GM21360 (cell line): Measurements from ENCODE around the gene SLC12A9.

Experiments used
- ATAC-seq: cut with Tn5 transposase; IDR thresholded peaks from one replicate; pipeline ENCODE4 v1.9.1; 2021; ENCODE audit warnings: mild to moderate bottlenecking, moderate library complexity; ENCODE audit not compliant: unreplicated experiment

The SLC12A9 gene

DNA sequence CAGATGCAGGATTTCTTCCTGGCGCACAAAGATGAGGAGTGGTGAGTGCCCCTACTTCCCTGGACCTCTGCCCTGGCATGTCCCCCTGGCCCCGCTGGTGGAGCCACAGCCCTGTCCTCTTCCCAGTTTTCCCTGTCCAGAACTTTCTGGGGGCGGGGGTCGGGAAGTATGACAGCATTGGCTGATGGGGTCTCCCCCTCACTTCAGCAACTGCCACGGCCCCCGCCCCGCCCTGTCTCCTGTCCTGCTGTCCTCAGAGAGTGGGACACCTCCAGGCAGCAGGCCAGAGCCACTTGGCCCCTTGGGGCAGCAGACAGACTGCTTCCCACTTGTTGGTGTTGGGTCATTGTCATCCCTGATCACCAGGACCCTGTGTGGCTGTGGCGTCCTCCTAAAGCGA, 29.7 kb downstream of the SLC12A9 start:
- ATAC-seq, result no peak

DNA sequence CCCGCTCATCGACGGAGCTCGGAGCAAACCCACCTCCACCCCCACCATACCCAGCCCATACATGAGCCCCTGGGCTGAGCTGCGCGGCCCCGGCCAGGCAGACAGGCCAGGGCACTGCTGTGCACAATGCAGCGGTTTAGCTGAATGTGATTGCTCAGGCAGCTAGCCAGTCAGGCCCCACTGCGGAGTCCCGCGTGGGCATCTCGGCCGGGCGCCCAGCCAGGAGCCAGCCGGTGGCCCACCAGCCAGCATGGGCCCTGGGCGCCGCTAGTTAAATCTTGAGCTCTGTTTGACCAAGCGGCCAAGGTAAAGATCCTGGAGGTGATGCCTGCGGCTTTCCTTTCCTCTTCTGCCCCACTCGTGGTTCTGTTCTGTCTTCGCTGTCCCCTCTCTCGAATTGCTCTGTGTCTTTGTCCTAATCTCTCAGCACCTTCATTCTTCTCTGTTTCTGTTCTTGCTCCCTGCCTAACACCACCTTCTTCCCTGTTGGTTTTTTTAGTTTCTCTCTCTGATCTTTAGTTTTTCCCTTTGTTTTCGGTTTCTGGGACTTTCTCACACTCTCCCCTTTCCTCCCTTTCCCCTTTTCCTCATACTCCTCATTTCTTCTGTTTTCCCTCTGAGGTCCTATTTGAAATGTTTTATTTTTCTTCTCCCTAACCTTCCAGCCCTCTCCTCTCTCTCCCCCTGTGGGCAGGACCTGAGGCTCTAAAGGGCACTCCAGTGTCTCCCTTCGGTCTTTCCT, 30.4 kb downstream of the SLC12A9 start:
- ATAC-seq, result no peak

DNA sequence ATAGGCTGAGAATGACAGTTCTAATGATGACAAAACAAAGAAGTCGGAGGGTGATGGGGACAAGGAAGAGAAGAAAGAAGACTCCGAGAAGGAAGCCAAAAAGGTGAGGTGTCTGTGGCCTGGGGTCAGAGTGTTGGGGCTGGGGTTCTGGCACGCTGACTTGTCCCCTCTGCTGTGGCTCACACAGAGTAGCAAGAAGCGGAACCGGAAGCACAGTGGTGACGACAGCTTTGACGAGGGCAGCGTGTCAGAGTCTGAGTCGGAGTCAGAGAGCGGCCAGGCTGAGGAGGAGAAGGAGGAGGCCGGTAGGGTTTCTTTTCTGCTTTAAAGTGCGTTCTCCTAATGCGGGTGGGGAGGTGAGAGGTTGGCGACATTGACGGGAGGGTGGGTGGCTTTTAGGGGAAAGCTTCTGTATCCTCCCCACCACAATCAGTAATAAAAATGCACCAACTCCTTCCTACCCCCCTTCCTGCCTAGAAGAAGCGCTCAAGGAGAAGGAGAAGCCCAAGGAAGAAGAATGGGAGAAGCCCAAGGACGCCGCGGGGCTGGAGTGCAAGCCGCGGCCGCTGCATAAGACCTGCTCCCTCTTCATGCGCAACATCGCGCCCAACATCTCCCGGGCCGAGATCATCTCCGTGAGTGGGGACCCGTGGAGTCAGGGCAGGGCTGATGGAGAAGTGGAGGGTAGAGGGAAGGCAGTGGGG, 32.4 kb downstream of the SLC12A9 start:
- ATAC-seq, result no peak

- ATAC-seq, result no peak
Observed at GRCh38 chr7:100885440-100886141, 33.1 kb downstream of the SLC12A9 start.

GRCh38 chr7:100886142-100886935, 33.8 kb downstream of the SLC12A9 start:
- ATAC-seq, result no peak

DNA sequence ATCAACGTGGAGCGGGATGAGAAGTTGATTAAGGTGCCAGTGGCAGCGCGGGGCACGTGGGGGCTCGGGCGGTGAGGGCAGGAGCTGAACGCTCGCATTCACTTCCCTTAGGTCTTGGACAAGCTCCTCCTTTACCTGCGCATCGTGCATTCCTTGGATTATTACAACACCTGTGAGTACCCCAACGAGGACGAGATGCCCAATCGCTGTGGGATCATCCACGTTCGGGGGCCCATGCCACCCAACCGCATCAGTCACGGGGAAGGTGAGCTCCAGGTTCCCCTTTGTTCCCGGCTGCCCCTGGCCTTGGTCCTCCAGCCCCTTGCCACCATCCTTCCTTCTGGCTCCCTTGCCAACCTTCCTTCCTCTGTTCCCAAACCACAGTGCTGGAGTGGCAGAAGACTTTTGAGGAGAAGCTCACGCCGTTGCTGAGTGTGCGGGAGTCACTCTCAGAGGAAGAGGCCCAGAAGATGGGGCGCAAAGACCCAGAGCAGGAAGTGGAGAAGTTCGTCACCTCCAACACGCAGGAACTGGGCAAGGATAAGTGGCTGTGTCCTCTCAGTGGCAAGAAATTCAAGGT, 34.5 kb downstream of the SLC12A9 start:
- no peak for ATAC-seq

DNA sequence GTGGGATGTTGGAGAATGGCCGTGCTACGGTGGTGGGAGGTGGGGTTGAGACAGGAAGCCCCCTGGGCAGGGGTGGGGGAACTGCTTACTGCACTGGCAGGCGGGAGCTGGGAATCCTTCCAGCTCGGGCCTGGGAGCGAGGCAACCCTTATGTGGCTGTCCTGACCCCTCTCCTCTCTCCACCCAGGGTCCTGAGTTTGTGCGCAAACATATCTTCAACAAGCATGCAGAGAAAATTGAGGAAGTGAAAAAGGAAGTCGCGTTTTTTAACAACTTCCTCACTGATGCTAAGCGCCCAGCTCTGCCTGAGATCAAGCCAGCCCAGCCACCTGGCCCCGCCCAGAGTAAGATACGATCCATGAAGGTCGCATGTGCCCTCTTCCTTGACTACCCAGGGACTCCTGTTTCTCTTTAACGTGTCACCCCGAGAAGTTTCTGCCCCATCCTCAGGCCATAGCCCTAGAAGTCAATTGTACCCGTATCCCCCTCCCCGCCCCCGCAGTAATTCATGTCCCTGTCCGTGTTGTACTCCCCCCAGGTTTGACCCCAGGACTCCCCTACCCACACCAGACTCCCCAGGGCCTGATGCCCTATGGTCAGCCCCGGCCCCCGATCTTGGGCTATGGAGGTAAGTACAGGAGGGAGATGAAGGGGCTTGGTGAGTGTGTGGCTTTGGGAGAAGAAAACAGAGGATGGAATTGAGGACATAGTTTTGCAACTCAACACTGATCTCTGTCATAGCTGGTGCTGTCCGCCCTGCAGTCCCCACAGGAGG, 35.2 kb downstream of the SLC12A9 start:
- no peak for ATAC-seq

- no peak for ATAC-seq
Observed at GRCh38 chr7:100888291-100888987, 35.9 kb downstream of the SLC12A9 start.

GRCh38 chr7:100888988-100889750, 36.7 kb downstream of the SLC12A9 start, which contains the start of gene UFSP1:
TSS of gene UFSP1 (minus strand) at chr7:100889715. CDS start at chr7:100889271, 444 bp downstream.
- ATAC-seq, result peak; percentile 23

- ATAC-seq, result no peak
Observed at GRCh38 chr7:100890653-100891567, 38.4 kb downstream of the SLC12A9 start.

GRCh38 chr7:100891568-100892247, 39.2 kb downstream of the SLC12A9 start:
- no peak for ATAC-seq

DNA sequence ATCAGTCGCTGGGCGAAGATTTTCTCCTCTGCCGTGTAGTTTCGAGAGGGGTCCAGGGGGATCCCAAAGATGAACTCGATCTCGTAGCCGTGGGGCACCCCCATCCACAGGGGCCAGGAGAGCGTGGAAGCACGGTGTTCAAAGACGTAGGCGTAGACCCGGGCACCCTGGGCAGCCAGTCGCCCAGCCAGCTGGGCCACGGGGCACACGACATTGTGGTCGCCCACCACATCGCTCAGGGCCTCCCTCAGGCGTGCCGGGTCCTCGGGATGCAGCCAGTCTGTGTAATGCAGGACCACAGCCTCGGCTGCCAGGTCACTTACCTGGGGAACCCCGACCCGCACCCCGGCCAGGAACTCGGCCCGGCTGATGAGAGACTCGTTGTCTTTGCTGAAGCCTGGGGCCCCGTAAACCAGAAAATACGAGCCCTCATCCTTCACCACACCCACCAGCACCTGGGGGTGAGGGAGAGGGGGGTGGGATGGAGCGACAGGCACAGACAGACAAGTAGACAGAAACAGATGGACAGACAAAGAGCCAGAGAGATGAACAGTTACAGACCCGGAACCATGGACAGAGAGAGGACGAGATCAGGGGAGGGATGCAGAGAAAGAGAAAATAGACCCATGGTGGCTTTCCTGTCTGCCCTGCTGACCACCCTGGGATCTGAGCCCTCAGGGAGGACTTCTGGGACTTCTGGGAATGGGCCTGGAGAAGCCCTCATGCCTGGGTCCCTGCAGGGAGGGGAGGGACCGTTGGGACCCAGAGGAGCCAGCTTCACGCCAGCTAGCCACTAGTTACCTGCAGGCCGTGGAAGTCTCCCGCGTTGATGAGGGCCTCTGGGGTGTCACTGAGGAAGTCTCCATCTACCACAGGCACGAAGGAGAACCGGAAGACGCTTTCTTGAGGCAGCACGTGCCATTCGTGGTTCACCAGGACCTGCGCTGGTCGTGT, 40.1 kb downstream of the SLC12A9 start:
- ATAC-seq, result no peak

- ATAC-seq, result no peak
Observed at GRCh38 chr7:100893318-100893895, 40.9 kb downstream of the SLC12A9 start.

DNA sequence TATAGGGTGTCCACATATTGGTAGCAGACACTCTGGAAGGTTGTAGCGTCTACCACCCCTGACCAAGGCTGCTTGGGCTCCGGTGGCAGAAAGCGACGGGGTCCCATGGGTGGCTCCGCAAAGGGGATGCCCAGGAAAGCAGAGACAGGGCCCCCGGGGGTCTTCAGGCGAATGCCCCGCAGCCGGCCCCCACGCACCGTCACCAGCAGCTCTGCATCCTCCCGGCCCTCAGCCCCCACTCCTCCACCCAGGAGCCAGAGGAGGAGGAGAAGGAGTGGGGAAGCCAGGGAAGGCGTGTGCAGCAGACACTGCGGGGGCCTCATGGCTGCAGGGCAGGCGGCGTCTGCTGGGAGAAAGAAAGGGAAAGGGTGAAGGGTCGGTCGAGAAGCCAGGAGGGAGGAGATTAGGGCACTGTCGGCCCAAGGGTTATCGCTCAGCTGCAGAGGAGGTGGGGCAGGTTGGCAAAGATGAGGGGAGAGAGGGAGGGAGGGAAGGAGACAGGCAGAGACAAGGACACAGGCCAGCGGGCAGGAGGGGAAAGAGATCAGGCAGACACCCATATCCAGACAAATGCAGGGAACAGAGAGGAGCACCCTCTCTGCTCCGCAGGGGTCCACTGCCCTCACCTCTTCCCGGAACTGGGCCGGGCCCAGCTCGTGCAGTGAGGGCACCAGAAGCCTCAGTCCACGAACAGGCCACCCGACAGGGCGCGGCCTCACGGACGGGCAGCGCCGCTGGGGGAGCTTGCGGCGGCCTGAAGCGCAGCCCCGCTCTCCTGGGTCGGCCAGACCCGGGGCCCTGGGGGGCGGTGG, 41.6 kb downstream of the SLC12A9 start:
- no peak for ATAC-seq
